ENCODE data around the gene YPEL3. TPM values are rescaled to one million over a fixed set of nuclear protein-coding genes. Genes with fewer than 3 reads are reported as not detected.
A peak's percentile ranks its signal among the peaks of the same experiment; 100 is the strongest.
"Not testable (repeated sequence)": the region's sequence is repeated elsewhere in the genome, so short reads cannot be mapped to it uniquely, and the experiment has no call there.

Gene YPEL3
- total and polyA plus RNA-seq, 4 donors = 66.0 to 240 (median 92.3) TPM

DNA sequence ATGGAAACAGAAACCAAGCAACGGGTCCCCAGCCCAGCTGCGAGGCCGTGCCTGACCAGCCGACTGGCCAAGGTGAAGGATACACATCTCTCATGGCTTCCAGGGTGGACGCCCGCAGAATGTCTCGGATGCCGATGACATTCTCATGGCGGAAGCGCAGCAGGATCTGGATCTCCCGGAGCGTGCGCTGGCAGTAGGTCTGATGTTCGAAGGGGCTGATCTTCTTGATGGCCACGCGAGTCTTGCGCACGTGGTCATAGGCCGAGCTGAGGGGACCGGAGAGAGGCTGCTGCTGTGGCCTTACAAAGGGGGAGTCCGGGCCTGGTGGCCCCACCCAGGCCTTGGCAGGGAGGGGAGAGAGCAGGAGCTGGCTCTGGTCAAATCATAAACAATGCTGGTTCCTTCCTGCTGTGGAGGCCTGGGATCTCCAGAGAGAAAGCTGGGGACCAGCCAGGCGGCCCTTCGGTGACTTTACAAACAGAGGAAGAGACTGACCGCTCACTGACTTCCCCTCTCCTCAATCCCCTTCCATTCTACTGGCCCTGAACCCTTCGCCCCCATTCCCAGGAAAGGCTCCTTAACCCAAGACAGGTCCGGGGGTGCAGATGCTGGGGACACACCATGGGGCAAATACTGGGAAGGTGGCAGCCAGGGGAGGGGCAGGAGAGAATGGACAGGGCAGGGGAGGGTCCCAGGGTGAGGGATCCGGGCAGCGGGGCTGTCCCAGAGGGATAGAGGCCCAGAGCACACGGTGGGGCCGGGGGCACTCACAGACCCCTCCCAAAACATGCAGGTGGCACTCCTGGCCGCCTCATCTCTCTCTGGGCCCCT, 25.9 kb upstream of the YPEL3 start:
- DNase-seq = peak; percentile 84
- 29 to 34% methylated on average over 31 of the region's 31 CpGs for WGBS, 2 donors
- Histone ChIP-seq H3K9me3 (ENCODE audit: control insufficient read depth, low read length) (no peaks in the 10 kb centered on the region), H3K4me1 (ENCODE audit: control insufficient read depth in 1 of 2, insufficient read depth in 2 of 2, low read length in 2 of 2) (peaks cover 0 to 2% of the 10 kb centered on the region in 2 donors), H3K4me3 (ENCODE audit: low read length in 2 of 2) (peak overlapping the region; percentile 80 to 97), H3K27ac (ENCODE audit: low read depth in 1 of 2, low read length in 2 of 2) (peak overlapping the region in 1 of 2 donors; percentile 43), H3K36me3 (ENCODE audit: control insufficient read depth in 1 of 2, insufficient read depth in 2 of 2, low read length in 1 of 2) (peaks cover 0 to 3% of the 10 kb centered on the region in 2 donors), H3K27me3 (ENCODE audit: control insufficient read depth in 1 of 2, insufficient read depth in 2 of 2, low read length in 1 of 2) (no peaks in the 10 kb centered on the region)
- intact Hi-C loops (cut with DNase I) = loop anchor here (2.0 to 10.0 kb wide), 4 partner anchors 25 to 293 kb away; partner anchors contain the start of genes CORO1A (in 1 of the 2) and YPEL3 (in 1 of the 2)
- ATAC-seq (ENCODE audit: low FRiP score) = peak; percentile 74

DNA sequence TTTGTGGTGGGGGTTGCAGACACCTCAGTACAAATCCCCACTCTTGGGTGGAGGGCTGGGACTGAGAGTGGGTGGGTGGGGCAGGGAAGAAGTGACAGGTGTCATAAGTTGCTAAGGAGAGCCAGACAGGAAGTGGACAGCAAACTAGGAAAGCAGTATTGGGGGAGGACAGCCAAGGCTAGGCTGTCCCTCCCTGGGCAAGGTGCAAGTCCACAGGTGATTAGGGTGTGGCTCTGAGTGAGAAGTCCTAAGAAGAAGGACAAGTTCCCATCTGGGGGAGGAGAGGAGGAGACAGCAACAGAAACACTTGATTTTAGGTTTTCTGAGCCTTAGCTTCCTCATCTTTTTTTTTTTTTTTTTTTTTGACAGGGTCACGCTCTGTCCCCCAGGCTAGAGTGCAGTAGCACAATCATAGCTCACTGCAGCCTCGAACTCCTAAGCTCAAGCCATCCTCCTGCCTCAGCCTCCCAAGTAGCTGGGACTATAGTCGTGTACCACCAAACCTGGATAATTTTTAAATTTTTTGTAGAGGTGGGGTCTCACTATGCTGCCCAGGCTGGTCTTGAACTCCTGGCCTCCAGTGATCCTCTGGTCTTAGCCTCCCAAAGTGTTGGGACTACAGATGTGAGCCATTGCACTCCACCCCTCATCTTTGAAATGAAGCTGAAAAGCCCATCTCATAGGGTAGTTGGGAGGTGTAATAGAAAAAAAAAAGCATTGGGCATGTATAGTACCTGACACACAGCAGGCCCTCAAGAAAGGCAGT, 24.5 kb upstream of the YPEL3 start:
- intact Hi-C loops (cut with DNase I) = loop anchor here (2.0 to 10.0 kb wide), 4 partner anchors 24 to 294 kb away; partner anchors contain the start of genes CORO1A (in 1 of the 2) and YPEL3 (in 1 of the 2)
- ATAC-seq (ENCODE audit: low FRiP score) (no peak), DNase-seq (no peak)
- WGBS, 2 donors = 91 to 93% methylated on average over 3 of the region's 3 CpGs
- Histone ChIP-seq H3K4me3 (ENCODE audit: low read length in 2 of 2) (no peak overlapping the region), H3K27ac (ENCODE audit: low read depth in 1 of 2, low read length in 2 of 2) (no peak overlapping the region), H3K4me1 (ENCODE audit: control insufficient read depth in 1 of 2, insufficient read depth in 2 of 2, low read length in 2 of 2) (peaks cover 0 to 2% of the 10 kb centered on the region in 2 donors), H3K9me3 (ENCODE audit: control insufficient read depth, low read length) (no peaks in the 10 kb centered on the region), H3K36me3 (ENCODE audit: control insufficient read depth in 1 of 2, insufficient read depth in 2 of 2, low read length in 1 of 2) (peaks cover 0 to 3% of the 10 kb centered on the region in 2 donors), H3K27me3 (ENCODE audit: control insufficient read depth in 1 of 2, insufficient read depth in 2 of 2, low read length in 1 of 2) (no peaks in the 10 kb centered on the region)

DNA sequence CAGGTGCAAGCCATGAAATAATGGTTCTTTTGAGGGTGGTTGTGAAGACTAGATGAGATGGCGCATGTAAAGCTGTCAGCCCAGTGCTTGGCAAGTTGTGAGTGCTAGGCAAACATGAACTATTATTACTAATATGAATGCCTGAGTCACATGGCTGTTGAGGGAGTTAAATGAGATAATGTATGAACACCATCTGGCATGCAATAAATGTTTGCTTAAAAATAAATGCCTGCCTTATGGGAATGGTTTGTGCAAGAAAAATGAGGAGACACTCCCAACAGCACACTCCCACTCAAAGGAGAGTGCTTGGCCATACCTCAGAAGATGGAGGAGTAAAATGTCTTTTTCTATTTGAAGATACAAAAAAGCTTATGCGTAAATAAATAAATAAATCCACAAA, 23.4 kb upstream of the YPEL3 start:
- intact Hi-C loops (cut with DNase I) = loop anchor here in 1 of 2 donors (10.0 kb wide), 1 partner anchor 45 kb away; no protein-coding TSS in a partner anchor
- Histone ChIP-seq H3K9me3 (ENCODE audit: control insufficient read depth, low read length) (no peaks in the 10 kb centered on the region), H3K27me3 (ENCODE audit: control insufficient read depth in 1 of 2, insufficient read depth in 2 of 2, low read length in 1 of 2) (no peaks in the 10 kb centered on the region), H3K4me3 (ENCODE audit: low read length in 2 of 2) (no peak overlapping the region), H3K4me1 (ENCODE audit: control insufficient read depth in 1 of 2, insufficient read depth in 2 of 2, low read length in 2 of 2) (peaks cover 0 to 2% of the 10 kb centered on the region in 2 donors), H3K36me3 (ENCODE audit: control insufficient read depth in 1 of 2, insufficient read depth in 2 of 2, low read length in 1 of 2) (peaks cover 0 to 3% of the 10 kb centered on the region in 2 donors), H3K27ac (ENCODE audit: low read depth in 1 of 2, low read length in 2 of 2) (no peak overlapping the region)
- WGBS, 2 donors = 91 to 92% methylated on average over 2 of the region's 2 CpGs
- DNase-seq (no peak), ATAC-seq (ENCODE audit: low FRiP score) (no peak)

DNA sequence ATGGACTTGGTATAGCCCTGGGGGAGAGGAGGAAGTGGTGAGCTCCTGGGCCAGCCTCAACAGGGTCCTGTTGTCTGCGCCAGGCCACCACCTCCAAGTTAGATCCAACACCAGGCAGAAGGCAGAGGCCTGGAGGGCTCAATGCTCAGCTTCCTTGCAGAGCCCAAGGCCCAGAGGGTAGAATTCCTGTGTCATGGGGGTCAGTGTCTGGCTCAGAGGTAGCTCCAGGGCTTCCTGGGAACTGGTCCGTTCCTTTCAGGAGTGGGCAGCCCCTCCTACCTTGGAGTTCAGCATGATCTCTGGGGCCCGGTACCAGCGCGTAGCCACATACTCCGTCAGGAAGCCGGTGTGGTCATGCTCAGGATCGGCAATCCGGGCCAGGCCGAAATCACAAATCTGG, 21.8 kb upstream of the YPEL3 start:
- Histone ChIP-seq H3K27me3 (ENCODE audit: control insufficient read depth in 1 of 2, insufficient read depth in 2 of 2, low read length in 1 of 2) (no peaks in the 10 kb centered on the region), H3K36me3 (ENCODE audit: control insufficient read depth in 1 of 2, insufficient read depth in 2 of 2, low read length in 1 of 2) (peaks cover 0 to 3% of the 10 kb centered on the region in 2 donors), H3K4me3 (ENCODE audit: low read length in 2 of 2) (no peak overlapping the region), H3K27ac (ENCODE audit: low read depth in 1 of 2, low read length in 2 of 2) (no peak overlapping the region), H3K9me3 (ENCODE audit: control insufficient read depth, low read length) (no peaks in the 10 kb centered on the region), H3K4me1 (ENCODE audit: control insufficient read depth in 1 of 2, insufficient read depth in 2 of 2, low read length in 2 of 2) (no peaks in the 10 kb centered on the region)
- DNase-seq (no peak), ATAC-seq (ENCODE audit: low FRiP score) (no peak)
- WGBS, 2 donors = 93 to 94% methylated on average over 10 of the region's 10 CpGs
- intact Hi-C loops (cut with DNase I) = loop anchor here in 1 of 2 donors (10.0 kb wide), 1 partner anchor 47 kb away; no protein-coding TSS in a partner anchor

DNA sequence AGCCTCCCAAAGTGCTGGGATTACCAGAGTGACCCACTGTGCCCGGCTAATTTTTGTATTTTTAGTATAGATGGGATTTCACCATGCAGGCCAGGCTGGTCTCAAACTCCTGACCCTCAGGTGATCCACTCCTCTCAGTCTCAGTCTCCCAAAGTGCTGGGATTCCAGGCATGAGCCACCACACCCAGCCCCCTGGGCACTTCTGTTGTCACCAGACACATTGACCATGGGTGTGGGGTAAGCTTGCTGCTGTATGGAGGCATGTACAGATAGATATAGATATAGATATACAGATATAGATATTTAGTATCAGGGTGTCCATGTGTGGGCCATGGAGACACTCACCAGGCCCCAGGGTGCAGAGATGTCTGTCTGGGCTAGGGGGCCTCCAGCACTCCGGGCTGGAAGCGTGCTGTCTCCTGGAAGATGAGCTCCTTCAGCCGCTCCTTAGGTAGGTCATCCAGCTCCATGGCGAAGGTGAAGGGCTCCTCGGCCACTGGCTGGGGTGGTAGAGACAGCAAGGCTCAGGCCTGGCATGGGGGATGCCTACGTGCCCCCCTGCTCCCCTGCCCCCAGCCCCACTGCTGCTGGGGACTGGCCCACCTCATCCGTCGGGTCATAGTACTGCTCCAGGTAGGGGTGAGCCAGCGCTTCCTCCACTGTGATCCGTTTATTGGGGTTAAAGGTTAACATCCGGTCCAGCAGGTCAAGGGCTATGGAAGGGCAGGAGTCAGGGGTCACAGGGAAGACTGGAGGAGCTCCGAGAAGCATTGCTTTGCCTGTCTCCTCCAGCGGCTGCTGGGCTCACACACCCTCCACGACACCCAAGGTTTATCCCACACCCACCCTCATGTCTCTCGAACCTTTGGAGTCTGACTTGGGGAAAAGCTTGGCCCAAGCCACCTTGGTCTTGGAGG, 20.5 kb upstream of the YPEL3 start:
- DNase-seq (no peak), ATAC-seq (ENCODE audit: low FRiP score) (no peak)
- Histone ChIP-seq H3K27me3 (ENCODE audit: control insufficient read depth in 1 of 2, insufficient read depth in 2 of 2, low read length in 1 of 2) (no peaks in the 10 kb centered on the region), H3K27ac (ENCODE audit: low read depth in 1 of 2, low read length in 2 of 2) (no peak overlapping the region), H3K4me1 (ENCODE audit: control insufficient read depth in 1 of 2, insufficient read depth in 2 of 2, low read length in 2 of 2) (no peaks in the 10 kb centered on the region), H3K9me3 (ENCODE audit: control insufficient read depth, low read length) (no peaks in the 10 kb centered on the region), H3K36me3 (ENCODE audit: control insufficient read depth in 1 of 2, insufficient read depth in 2 of 2, low read length in 1 of 2) (peaks cover 0 to 3% of the 10 kb centered on the region in 2 donors), H3K4me3 (ENCODE audit: low read length in 2 of 2) (no peak overlapping the region)
- intact Hi-C loops (cut with DNase I) = loop anchor here in 1 of 2 donors (10.0 kb wide), 1 partner anchor 48 kb away; no protein-coding TSS in a partner anchor
- 87 to 90% methylated on average over 16 of the region's 16 CpGs for WGBS, 2 donors

DNA sequence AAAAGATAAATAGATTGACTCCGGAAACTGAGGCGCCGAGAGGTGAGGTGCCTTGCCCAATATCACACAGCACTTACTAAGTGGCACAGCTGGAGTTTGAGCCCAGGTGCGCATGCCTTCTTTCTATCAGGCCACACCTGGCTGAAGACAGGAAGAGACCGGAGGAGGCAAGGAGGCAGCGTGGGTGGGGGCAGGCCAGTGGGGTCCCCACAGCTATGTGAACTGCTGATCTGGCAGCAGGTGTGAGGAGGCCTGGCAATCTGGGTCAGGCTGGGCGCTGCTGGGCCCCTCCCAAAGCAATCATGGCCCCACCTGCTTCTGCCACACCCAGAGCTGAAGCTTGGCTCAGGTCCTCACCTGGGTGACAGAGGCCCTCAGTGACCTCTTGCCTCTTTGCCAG, 19.2 kb upstream of the YPEL3 start:
- no peak overlapping the region for H3K4me3 ChIP-seq (ENCODE audit: low read length in 2 of 2)
- DNase-seq = no peak
- H3K27me3 ChIP-seq (ENCODE audit: control insufficient read depth in 1 of 2, insufficient read depth in 2 of 2, low read length in 1 of 2) = no peaks in the 10 kb centered on the region
- intact Hi-C loops (cut with DNase I) = loop anchor here in 1 of 2 donors (10.0 kb wide), 1 partner anchor 50 kb away; no protein-coding TSS in a partner anchor
- peaks cover 0 to 3% of the 10 kb centered on the region in 2 donors for H3K36me3 ChIP-seq (ENCODE audit: control insufficient read depth in 1 of 2, insufficient read depth in 2 of 2, low read length in 1 of 2)
- no peak for ATAC-seq (ENCODE audit: low FRiP score)
- H3K4me1 ChIP-seq (ENCODE audit: control insufficient read depth in 1 of 2, insufficient read depth in 2 of 2, low read length in 2 of 2) = no peaks in the 10 kb centered on the region
- 90 to 92% methylated on average over 7 of the region's 7 CpGs for WGBS, 2 donors
- no peaks in the 10 kb centered on the region for H3K9me3 ChIP-seq (ENCODE audit: control insufficient read depth, low read length)
- H3K27ac ChIP-seq (ENCODE audit: low read depth in 1 of 2, low read length in 2 of 2) = no peak overlapping the region

DNA sequence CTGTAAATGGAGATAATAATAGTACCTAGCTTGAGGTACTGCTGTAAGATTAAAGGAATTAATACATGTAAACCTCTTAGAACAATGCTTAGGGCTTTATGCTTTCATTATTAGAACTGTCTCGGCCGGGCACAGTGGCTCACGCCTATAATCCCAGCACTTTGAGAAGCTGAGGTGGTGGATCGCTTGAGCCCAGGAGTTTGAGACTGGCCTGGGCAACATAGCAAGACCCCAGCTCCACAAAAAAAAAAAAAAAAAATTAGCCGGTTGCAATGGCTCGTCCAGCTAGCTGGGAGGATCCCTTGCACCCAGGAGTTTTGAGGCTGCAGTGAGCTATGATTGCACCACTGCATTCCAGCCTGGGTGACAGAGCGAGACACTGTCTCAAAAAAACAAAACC, 18.8 kb upstream of the YPEL3 start:
- not testable (repeated sequence) for H3K27me3 ChIP-seq (ENCODE audit: control insufficient read depth in 1 of 2, insufficient read depth in 2 of 2, low read length in 1 of 2); H3K9me3 ChIP-seq (ENCODE audit: control insufficient read depth, low read length); ATAC-seq (ENCODE audit: low FRiP score); H3K27ac ChIP-seq (ENCODE audit: low read depth in 1 of 2, low read length in 2 of 2); H3K4me3 ChIP-seq (ENCODE audit: low read length in 2 of 2); DNase-seq; H3K4me1 ChIP-seq (ENCODE audit: control insufficient read depth in 1 of 2, insufficient read depth in 2 of 2, low read length in 2 of 2); H3K36me3 ChIP-seq (ENCODE audit: control insufficient read depth in 1 of 2, insufficient read depth in 2 of 2, low read length in 1 of 2)
- 90% methylated on average over 7 of the region's 7 CpGs for WGBS, 2 donors
- intact Hi-C loops (cut with DNase I) = loop anchor here in 1 of 2 donors (10.0 kb wide), 1 partner anchor 50 kb away; no protein-coding TSS in a partner anchor

DNA sequence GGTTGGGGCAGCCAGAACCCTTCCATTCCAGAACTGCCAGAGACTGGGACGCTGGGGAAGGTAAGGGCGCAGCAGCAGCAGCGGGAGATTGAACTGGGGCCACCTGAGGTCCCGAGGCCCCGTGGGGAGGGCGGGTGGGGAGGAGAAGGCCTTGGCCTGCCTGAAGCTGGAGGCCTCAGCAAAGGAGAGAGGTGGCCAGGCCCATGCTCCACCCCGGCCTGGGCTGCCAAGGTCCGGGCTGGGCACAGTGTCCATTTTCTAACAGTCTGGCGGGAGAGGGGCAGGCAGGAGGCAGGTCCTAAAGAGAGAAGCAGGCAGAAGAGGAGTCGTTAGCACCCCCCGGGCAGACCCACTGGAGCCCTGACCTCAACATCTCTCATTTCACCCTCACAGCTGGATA, 18.4 kb upstream of the YPEL3 start:
- ATAC-seq (ENCODE audit: low FRiP score) (no peak), DNase-seq (no peak)
- Histone ChIP-seq H3K36me3 (ENCODE audit: control insufficient read depth in 1 of 2, insufficient read depth in 2 of 2, low read length in 1 of 2) (peaks cover 0 to 3% of the 10 kb centered on the region in 2 donors), H3K4me1 (ENCODE audit: control insufficient read depth in 1 of 2, insufficient read depth in 2 of 2, low read length in 2 of 2) (no peaks in the 10 kb centered on the region), H3K27ac (ENCODE audit: low read depth in 1 of 2, low read length in 2 of 2) (no peak overlapping the region), H3K4me3 (ENCODE audit: low read length in 2 of 2) (no peak overlapping the region), H3K9me3 (ENCODE audit: control insufficient read depth, low read length) (no peaks in the 10 kb centered on the region), H3K27me3 (ENCODE audit: control insufficient read depth in 1 of 2, insufficient read depth in 2 of 2, low read length in 1 of 2) (no peaks in the 10 kb centered on the region)
- whole genome bisulfite sequencing, 2 donors = 69 to 76% methylated on average over 10 to 11 of the region's 11 CpGs
- intact Hi-C loops (cut with DNase I) = loop anchor here in 1 of 2 donors (10.0 kb wide), 1 partner anchor 50 kb away; no protein-coding TSS in a partner anchor

Data from aorta (tissue), 5 donors.